Measurements from ENCODE around the gene RAI14.

The RAI14 gene

DNA sequence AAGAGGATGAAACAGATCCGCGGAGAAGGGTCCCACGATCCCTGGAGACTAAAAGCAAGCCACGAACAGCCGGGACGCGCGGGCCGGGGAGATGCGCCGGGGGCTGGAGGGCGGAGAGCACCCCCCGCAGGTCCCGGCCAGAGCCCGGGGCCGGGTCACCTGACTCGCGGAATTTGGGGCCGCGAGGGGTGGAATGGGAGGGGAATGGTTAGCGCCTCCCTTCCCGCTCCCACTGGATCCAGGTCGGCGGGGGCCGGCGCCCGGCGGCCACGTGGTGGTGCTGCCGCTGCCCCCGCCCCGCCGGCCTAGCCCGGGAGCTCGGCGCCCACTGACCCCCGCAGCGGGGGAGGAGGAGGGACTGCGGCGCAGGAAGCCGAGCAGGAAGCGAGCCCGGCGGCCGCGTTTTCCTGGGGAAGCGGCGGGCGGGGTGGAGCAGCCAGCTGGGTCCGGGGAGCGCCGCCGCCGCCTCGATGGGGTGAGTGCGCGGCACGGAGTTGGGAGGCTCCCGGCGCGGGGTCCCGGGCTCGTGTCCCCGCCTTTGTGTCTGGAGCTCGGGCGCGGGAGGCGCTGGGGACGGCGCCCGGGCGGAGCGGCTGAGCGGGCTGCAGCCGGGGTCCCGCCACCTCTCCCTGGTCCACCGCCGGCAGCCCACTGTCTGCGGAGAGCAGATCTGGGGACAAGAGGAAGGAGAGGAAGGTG is at the start of gene RAI14:
RAI14 (plus strand) TSS at position 328 of the 699 bp plus-strand sequence. CDS start 30,592 bp downstream, outside the sequence.
- DNase-seq (ENCODE audit: low read depth) = no peak

DNA sequence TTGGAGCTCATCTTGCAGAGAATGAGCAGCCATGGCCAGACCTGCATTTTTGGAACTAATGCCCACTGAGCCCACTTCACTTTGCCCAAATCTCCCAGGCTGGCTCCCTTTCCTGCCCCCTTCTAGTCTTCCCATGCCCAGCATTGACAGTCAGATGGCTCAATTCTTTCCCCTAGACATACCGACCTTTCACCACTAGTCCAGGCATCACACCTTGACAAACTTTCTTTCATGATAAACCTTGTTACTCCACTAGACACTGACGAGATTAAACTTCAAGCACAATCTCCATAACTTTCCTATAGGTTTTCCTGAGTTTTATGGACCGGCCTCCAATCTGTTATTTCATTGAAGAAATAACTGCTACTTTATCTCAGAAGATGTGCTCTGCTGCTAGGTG is 47.8 kb upstream of the RAI14 start:
- no peak for DNase-seq (ENCODE audit: low read depth)

DNA sequence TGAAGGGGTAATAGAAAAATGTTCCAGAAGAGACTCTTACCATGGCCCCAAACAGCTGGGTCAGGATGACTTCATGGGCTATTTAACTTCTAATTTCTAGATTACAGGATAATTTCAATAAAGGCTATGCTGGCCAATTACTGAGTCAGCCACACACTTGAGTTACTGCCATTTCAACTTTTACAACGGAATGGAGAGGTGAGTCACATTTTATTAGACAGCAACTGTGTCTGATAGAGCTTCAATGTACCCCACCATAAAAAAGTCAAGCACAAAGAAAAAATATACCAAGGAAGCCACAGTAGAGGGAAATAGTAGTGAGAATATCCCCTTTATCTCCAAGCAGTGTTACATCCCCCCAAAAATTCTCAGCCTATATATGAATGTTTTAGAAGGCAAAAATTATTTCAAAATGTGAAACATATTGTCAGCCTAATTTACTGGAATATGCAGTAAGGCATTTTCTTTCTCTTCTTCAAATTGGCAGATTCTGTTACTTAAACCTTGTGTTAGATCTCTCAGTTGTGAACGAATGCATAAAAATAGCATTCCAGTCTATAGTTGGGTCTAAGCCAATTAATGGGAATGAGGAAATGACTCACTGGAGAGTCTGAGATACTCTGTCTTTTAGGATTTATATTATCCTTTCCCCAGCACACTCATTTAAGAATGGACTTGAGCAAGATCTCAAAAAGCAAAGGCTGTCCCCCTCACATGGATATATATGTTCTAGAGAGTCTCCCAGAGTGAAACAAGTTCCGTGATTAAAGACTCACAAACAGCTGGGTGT is 47.1 kb upstream of the RAI14 start:
- no peak for DNase-seq (ENCODE audit: low read depth)

DNA sequence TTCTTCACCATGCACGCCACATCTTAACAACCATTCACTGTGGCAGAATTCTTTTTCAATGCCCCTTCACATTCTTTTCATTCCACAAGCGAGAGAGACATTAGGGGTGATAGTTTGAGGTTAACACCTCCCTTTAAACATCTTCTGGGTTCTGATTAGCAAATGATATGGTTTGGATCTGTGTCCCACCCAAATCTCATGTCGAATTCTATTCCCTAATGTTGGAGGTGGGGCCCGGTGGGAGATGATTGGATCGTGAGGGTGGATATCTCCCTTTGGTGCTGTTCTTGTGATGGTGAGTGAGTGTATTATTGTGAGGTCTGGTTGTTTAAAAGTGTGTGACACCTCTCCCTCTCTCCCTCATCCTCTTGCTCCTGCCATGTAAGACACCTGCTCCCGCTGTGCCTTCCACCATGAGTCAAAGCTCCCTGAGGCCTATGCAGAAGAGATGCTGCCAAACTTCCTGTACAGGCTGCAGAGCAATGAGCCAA is 46.1 kb upstream of the RAI14 start:
- DNase-seq (ENCODE audit: low read depth) = no peak

DNA sequence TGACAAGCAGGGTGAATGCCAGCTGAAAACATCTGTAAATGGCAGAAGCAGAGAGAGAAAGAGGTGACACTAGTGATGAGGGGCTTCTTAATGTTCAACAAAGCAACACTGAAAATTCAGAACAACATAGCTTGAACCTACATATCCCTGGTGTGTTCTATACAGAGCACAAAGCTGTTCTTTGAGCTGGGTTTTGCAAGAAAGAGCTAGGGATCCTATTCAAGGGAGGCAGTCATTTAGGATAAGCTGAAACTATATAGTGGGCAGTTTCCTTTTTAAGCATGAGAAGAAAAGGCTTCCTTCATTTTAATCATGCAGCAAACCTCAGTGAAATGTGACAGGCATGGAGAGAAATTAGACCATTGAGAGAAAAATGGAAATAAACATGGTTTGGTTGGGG is 45.6 kb upstream of the RAI14 start:
- no peak for DNase-seq (ENCODE audit: low read depth)

DNA sequence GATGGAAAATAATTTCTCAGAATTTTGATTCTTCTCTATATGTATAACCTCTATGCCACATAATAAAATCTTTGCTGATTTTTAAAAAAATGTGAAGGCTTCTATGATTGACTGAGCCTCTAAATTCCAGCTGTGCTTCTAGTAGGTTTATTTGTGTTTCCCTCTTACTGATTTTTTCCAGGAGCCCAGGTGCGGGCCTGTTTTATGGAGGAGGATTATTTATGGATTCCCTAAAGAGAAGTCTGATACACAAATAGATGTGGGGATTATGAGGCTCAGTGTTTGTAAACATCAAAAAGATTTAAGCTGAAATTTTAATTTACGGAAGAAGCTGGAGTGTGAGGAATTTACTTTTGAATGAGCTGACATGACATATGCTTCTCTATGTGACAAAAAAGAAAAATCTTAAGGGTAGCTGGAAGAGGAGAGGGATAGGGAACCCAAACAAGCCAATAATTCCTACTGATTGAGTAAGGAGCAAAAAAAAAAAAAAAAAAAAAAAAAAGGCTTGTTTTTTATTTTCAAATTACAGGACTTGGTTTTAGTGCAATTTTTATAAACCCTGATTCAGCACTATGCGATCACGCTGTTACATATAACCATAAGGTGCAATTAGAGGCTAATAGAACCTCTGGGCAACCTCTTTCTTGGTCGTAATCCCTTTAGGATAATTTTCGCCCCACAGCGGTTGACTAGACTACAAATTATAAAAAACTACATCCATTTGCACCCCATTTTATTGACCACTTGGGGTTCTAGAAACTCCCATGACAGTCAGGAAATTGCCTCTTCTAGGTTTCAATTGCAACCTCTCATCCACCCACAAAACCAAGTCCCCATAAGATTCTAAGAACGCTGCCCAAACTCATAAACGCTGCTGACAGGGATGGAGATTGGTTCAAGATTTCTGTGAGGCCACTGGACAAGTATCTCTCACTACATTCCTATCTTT is 44.4 kb upstream of the RAI14 start:
- no peak for DNase-seq (ENCODE audit: low read depth)

DNA sequence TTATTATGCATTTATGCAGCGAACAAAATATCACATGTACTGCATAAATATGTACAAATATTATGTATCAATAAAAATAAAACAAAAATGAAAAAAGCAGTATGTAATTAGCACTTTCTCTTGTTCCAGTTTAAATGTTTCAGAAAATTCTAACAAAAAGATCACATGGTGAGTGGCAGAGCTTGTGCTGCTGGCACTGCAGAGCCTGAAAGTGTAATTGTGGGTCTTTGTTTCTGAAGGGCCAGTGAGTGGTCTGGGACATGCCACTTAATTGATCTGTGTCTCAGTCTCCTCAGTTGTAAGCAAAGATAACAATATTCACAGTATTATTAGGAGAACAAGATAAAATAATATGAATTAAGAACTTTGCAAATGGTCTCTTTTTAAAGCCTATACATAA is 39.5 kb upstream of the RAI14 start:
- DNase-seq (ENCODE audit: low read depth) = no peak

DNA sequence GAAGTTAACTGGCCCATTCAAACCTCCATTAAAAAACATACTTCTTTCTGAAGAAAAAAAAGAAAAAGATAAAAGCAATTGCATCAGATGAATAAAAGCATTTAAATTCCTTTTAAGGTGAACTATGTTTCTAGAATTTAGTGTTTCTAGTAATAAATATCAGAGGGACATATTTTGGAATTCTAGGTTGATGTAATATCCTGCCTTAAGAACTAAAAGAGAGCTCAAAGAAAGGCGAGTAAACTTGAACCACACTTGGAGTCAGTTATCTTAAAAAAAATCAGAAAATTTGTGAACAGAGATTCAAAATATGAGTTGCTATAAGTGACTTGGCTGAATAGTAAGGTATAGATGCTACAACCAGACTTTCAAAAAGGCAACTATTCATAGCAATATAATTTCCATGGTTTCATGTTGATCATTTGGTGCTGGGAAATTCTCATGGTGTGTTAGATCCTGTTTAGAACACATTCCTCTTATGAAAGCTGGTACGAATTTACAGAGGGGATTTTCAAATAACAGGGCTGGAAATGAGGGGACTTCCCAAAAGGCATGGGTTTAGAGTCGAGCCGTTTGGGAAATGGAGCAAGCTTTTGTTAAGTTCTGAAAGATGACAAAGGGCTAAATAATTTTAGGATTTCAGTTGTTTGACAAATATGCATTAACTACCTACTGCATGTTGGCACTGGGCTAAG is 37.6 kb upstream of the RAI14 start:
- no peak for DNase-seq (ENCODE audit: low read depth)

DNA sequence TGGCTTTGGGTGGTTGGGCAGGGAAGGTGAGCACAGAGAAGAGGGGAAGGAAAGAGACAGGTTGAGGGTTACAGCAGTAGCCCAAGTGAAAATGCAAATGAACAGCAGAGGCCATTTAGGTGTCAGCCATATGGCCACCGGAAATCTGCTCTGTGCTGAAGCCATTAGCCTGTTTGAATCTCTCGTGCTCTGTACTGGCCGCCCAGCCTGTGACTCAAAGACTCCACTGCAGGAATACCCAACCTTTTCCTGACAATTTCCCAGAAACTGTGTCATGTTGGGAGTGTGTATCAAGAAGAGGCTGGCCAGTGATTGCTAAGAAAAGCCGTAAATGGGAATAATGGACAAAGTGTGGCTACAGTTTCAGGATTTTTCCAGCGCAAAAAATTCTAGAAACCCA is 35.9 kb upstream of the RAI14 start:
- DNase-seq (ENCODE audit: low read depth) = no peak

DNA sequence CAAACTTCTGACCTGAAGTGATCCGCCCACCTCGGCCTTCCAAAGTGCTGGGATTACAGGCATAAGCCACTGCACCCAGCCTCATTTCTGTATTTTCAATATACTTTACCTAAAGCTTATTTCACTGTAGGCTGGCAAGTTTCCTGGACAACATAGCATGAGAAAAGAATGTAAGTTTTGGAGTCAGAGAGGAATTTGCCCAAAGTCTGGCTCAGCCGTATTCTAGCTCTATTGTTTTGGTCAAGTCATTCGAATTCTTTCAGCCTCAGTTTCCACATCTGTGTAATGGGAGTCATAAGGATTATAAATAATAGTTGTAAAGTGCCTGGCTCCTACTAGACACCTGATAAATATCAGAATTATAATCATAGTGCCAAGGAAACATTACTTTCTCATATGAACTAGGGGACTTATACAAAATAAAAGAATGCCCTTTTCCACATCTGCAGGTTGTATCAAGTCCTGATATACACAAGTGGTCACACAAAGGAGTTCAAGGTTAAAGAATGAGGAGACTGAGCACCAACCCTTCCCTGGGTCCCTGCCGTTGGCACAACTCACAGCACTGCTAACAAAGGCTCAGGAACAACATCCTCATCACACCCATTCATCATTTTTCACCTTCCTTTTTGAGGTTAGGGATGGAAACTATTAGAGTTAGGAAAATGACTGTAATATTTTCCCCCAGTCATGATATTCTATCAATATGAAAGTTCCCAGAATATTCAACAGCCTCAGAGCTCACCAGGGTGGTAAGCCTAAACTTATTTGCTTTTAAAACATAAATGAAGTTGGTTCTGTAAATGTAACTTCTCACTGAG is 34.6 kb upstream of the RAI14 start:
- no peak for DNase-seq (ENCODE audit: low read depth)

DNA sequence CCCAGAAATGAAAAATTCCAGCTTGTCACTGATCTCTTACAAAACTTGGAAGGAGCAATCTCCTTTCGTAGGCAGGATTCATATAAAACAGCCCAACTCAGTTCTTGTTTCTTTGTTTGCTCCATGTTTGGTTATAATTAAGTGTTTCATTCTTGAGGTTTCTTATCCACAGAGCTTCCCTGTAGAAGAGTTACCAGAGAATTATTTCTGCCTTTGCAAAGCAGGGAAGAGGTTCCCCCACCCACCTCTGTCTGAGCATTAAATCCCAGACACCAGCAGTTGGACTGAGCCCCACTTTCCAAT is 34.1 kb upstream of the RAI14 start:
- no peak for DNase-seq (ENCODE audit: low read depth)

DNA sequence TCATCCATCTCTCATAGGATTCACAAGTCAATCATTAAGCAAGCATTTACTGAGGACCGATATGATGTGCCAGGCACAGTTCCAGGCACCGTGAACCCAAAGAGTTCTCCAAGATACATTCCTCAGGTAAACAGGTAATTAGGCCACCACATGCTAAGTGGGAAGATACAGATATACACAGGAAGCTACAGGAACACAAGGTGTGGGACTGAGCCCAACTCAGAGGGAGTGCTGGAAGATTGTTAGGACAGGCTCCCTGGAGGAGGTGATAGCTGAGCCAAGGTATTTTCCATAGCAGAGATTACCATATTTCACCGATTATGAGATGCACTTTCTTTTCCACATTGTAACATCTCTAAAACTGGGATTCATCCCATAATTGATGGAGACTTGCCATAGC is 31.4 kb upstream of the RAI14 start:
- no peak for DNase-seq (ENCODE audit: low read depth)

DNA sequence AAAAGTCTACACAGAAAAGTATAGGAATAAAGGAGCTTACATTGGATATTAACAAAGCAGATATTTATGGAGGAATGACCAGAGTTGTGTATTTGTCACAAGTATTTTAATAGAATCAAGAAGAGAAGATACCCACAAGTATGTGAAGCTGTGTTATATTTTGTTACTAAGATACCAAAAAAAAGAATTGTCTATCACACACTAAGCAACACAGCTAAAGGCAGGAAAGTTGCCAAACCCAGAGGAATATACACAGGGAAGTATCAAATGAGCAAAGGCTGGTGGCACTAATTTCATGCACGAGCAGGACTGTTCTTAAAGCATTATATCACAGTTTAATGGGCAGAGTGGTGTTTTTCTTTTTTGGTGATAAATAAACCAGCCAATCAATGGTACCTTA is 30.9 kb upstream of the RAI14 start:
- DNase-seq (ENCODE audit: low read depth) = no peak

DNA sequence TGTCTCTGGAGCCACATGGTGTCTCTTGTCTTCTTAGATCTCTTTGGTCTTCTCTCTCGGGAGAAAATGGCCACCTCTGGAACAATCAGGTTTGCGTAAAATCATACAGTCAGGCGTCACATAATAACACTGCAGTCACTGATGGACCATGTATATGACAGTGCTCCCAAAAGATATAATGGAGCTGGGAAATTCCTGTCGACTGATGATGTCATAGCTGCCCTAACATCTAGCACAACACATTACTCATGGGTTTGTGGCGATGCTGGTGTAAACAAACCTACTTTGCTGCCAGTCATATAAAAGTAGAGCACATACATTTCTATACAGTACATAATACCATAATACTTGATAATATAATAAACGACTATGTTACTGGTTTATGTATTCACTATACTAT is 30.1 kb upstream of the RAI14 start:
- no peak for DNase-seq (ENCODE audit: low read depth)

DNA sequence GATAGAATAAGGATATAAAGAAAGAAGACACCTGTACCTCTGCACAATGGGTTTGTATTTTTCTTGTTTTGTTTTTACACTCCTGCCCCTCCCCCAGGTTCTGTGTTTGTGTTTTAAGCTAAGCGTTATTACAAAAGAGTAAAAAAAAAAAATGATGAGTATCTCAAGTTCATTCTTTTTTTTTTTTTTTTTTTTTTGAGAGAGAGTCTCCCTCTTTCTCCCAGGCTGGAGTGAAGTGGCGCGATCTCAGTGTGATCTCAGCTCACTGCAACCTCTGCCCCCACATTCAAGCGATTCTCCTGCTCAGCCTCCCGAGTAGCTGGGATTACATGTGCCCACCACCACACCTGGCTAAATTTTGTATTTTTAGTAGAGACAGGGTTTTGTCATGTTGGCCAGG is 29.4 kb upstream of the RAI14 start:
- no peak for DNase-seq (ENCODE audit: low read depth)

DNA sequence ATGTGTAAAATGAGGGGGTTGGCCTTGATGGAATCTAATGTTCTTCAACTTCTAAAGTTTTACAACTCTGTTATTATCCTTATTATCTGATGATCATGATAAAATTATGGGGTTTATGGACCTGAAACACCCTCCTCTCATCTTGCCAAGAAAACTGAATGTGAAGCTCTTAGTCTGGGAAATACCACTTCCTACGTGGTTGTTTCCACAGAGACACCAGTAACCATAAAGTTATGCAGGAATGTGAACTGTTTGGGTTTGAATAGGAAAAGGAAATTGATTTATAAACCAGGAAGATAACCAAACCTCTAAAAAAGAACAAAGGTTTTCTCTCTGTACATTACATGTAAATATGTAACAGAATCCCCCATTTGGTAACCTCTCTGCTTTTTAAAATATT is 28.3 kb upstream of the RAI14 start:
- no peak for DNase-seq (ENCODE audit: low read depth)

DNA sequence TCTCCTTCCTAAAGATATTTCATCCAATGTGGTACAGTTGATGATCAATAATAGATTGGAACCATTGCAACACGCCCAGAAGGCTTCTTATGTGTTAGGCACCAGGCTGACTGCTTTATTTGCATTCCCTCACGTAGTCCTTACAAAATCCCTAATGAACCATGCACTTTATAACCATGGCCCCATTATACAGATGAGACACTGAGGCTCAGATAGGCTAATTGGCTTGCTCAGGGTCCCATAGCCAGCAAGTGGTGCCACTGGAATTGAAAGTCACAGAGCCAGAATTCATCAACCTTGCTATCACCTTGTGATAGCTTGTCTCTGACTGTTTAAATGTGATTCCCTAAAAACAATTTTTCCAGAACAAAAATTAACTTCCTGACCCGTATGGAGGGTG is 27.8 kb upstream of the RAI14 start:
- DNase-seq (ENCODE audit: low read depth) = no peak

DNA sequence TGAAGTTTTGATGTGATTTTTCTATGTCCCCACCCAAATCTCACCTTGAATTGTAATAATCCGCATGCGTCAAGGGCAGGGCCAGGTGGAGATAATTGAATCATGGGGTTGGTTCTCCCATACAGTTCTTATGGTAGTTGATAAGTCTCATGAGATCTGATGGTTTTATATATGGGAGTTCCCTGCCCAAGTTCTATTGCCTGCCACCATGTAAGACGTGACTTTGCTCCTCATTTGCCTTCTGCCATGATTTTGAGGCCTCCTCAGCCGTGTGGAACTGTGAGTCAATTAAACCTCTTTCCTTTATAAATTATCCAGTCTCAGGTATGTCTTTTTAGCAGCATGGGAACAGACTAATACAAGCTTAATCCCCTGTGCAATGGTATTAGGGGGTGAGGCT is 25.5 kb upstream of the RAI14 start:
- no peak for DNase-seq (ENCODE audit: low read depth)

DNA sequence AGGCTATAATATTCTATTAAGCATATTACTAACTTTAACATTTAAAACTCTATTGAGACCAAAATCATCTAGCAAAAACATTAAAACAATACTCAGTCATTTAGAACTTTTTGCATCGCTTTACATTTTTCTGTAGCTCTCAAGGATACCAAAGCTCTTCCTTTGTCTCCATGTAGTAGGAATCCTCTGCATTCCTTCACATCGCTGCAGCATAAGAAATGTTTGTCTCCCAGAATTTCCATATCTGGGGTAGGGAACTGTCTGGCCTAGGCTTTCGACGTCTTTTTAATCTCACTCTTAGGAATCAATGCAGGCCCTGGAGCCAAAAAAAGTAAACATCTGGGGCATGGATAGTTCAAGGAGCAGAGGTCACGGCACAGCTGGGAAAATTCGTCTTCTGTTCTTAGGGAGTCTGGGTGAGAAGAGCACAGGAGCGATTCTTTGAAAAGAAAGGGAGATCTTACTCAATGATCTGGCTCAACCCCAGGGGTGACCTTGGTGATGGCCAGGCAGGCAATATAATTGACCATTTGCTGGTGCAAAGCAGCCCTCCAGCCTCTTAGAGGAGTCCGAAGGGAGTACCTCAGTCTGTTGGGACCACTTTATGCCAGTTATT is 23.2 kb upstream of the RAI14 start:
- DNase-seq (ENCODE audit: low read depth) = no peak

DNA sequence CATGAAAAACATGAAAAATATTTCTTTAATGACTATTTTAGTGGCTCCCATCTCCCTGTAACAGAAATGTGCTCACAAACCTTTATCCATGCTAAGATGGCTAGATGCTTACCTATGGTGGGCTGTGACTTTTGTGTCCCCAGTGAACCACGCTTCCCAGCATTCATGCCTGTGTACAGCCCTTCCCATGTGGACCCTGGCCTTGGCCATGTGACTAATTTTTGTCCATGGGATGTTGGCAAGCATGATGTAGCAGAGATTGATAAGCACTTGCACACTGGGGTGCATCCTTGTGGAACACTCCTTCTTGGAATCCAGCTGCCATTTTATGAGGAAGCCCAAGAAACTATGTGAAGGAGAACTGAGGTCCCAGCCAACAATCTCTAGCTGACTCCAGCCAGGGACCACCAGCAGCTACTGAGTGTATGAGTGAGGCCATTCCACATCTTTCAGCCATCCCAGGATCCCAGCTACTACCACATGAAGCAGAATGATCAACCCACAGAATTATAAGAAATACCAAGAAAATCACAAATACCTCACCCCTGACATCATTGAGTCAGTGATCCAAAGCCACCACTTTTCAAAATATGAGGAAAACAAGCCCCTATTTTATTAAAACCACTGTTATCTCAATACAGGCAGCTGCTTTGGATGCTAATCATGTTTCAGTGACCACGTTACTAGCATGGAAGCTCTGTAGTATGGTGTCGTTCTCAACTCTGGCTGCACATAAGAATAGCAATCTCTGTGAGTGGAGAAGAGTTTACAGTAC is 16.1 kb upstream of the RAI14 start:
- no peak for DNase-seq (ENCODE audit: low read depth)

Data from activated T-cell treated with anti-CD3 and anti-CD28 coated beads for 24 hours (primary cell).